Measurements from ENCODE around the gene PNMA6F.

PNMA6F gene

GRCh38 chrX:153317306-153317705 is 4.3 kb downstream of the PNMA6F start:
- no peak overlapping the region for H3K4me3 ChIP-seq (ENCODE audit: low read depth, low read length)
- peaks cover 5% of the 10 kb centered on the region; the same call in 1 of the 2 replicates for H3K9me3 ChIP-seq (ENCODE audit: control insufficient read depth, insufficient read depth, low read depth, low read length)
- H3K27ac ChIP-seq (ENCODE audit: low read depth, low read length) = no peak overlapping the region
- H3K36me3 ChIP-seq (ENCODE audit: control insufficient read depth, insufficient read depth, low read length) = no peaks in the 10 kb centered on the region
- H3K9ac ChIP-seq (ENCODE audit: low read length) = no peak overlapping the region
- peaks cover 24% of the 10 kb centered on the region for H3K27me3 ChIP-seq (ENCODE audit: control insufficient read depth, insufficient read depth, low read length)
- H3K4me1 ChIP-seq (ENCODE audit: control insufficient read depth, insufficient read depth, low read length) = no peaks in the 10 kb centered on the region; the same call in 1 of the 2 replicates

- H3K27ac ChIP-seq (ENCODE audit: low read depth, low read length) = no peak overlapping the region
- no peaks in the 10 kb centered on the region for H3K4me1 ChIP-seq (ENCODE audit: control insufficient read depth, insufficient read depth, low read length)
- no peak overlapping the region for H3K9ac ChIP-seq (ENCODE audit: low read length)
- no peak overlapping the region for H3K4me3 ChIP-seq (ENCODE audit: low read depth, low read length)
- H3K36me3 ChIP-seq (ENCODE audit: control insufficient read depth, insufficient read depth, low read length) = no peaks in the 10 kb centered on the region
- H3K27me3 ChIP-seq (ENCODE audit: control insufficient read depth, insufficient read depth, low read length) = no peaks in the 10 kb centered on the region; the same call in 1 of the 2 replicates
- H3K9me3 ChIP-seq (ENCODE audit: control insufficient read depth, insufficient read depth, low read depth, low read length) = peaks cover 18% of the 10 kb centered on the region; the same call in 1 of the 2 replicates
Measured at GRCh38 chrX:153312842-153313241, 8.7 kb downstream of the PNMA6F start.

GRCh38 chrX:153312041-153312440 is 9.5 kb downstream of the PNMA6F start:
- no peaks in the 10 kb centered on the region; the same call in 1 of the 2 replicates for H3K27me3 ChIP-seq (ENCODE audit: control insufficient read depth, insufficient read depth, low read length)
- no peak overlapping the region for H3K27ac ChIP-seq (ENCODE audit: low read depth, low read length)
- H3K4me3 ChIP-seq (ENCODE audit: low read depth, low read length) = no peak overlapping the region
- H3K9ac ChIP-seq (ENCODE audit: low read length) = no peak overlapping the region
- peaks cover 24% of the 10 kb centered on the region; the same call in 1 of the 2 replicates for H3K9me3 ChIP-seq (ENCODE audit: control insufficient read depth, insufficient read depth, low read depth, low read length)
- no peaks in the 10 kb centered on the region for H3K4me1 ChIP-seq (ENCODE audit: control insufficient read depth, insufficient read depth, low read length)
- no peaks in the 10 kb centered on the region for H3K36me3 ChIP-seq (ENCODE audit: control insufficient read depth, insufficient read depth, low read length)

GRCh38 chrX:153310901-153311300 is 10.7 kb downstream of the PNMA6F start:
- Histone ChIP-seq H3K9ac (ENCODE audit: low read length) (no peak overlapping the region), H3K27me3 (ENCODE audit: control insufficient read depth, insufficient read depth, low read length) (no peaks in the 10 kb centered on the region; the same call in 1 of the 2 replicates), H3K36me3 (ENCODE audit: control insufficient read depth, insufficient read depth, low read length) (no peaks in the 10 kb centered on the region), H3K4me1 (ENCODE audit: control insufficient read depth, insufficient read depth, low read length) (no peaks in the 10 kb centered on the region), H3K4me3 (ENCODE audit: low read depth, low read length) (no peak overlapping the region), H3K27ac (ENCODE audit: low read depth, low read length) (no peak overlapping the region), H3K9me3 (ENCODE audit: control insufficient read depth, insufficient read depth, low read depth, low read length) (peaks cover 32% of the 10 kb centered on the region; the same call in 1 of the 2 replicates)

- no peak overlapping the region for H3K4me3 ChIP-seq (ENCODE audit: low read depth, low read length)
- H3K27ac ChIP-seq (ENCODE audit: low read depth, low read length) = no peak overlapping the region
- H3K9me3 ChIP-seq (ENCODE audit: control insufficient read depth, insufficient read depth, low read depth, low read length) = peaks cover 34% of the 10 kb centered on the region; the same call in 1 of the 2 replicates
- no peaks in the 10 kb centered on the region for H3K36me3 ChIP-seq (ENCODE audit: control insufficient read depth, insufficient read depth, low read length)
- H3K4me1 ChIP-seq (ENCODE audit: control insufficient read depth, insufficient read depth, low read length) = no peaks in the 10 kb centered on the region
- H3K9ac ChIP-seq (ENCODE audit: low read length) = no peak overlapping the region
- peaks cover 29% of the 10 kb centered on the region; the same call in 1 of the 2 replicates for H3K27me3 ChIP-seq (ENCODE audit: control insufficient read depth, insufficient read depth, low read length)
Measured at GRCh38 chrX:153307276-153308178, 14.0 kb downstream of the PNMA6F start.

GRCh38 chrX:153306527-153307115 is 14.9 kb downstream of the PNMA6F start:
- H3K9ac ChIP-seq (ENCODE audit: low read length) = no peak overlapping the region
- H3K27ac ChIP-seq (ENCODE audit: low read depth, low read length) = no peak overlapping the region
- no peaks in the 10 kb centered on the region for H3K36me3 ChIP-seq (ENCODE audit: control insufficient read depth, insufficient read depth, low read length)
- H3K4me3 ChIP-seq (ENCODE audit: low read depth, low read length) = no peak overlapping the region
- H3K9me3 ChIP-seq (ENCODE audit: control insufficient read depth, insufficient read depth, low read depth, low read length) = peaks cover 27% of the 10 kb centered on the region; the same call in 1 of the 2 replicates
- no peaks in the 10 kb centered on the region for H3K4me1 ChIP-seq (ENCODE audit: control insufficient read depth, insufficient read depth, low read length)
- peaks cover 36% of the 10 kb centered on the region; the same call in 1 of the 2 replicates for H3K27me3 ChIP-seq (ENCODE audit: control insufficient read depth, insufficient read depth, low read length)

- no peak overlapping the region for H3K4me3 ChIP-seq (ENCODE audit: low read depth, low read length)
- H3K9me3 ChIP-seq (ENCODE audit: control insufficient read depth, insufficient read depth, low read depth, low read length) = peaks cover 21% of the 10 kb centered on the region; the same call in 1 of the 2 replicates
- H3K36me3 ChIP-seq (ENCODE audit: control insufficient read depth, insufficient read depth, low read length) = no peaks in the 10 kb centered on the region
- no peak overlapping the region for H3K27ac ChIP-seq (ENCODE audit: low read depth, low read length)
- no peaks in the 10 kb centered on the region for H3K4me1 ChIP-seq (ENCODE audit: control insufficient read depth, insufficient read depth, low read length)
- H3K27me3 ChIP-seq (ENCODE audit: control insufficient read depth, insufficient read depth, low read length) = peaks cover 36% of the 10 kb centered on the region; the same call in 1 of the 2 replicates
- no peak overlapping the region for H3K9ac ChIP-seq (ENCODE audit: low read length)
Measured at GRCh38 chrX:153305972-153306371, 15.6 kb downstream of the PNMA6F start.

GRCh38 chrX:153304988-153305736 is 16.4 kb downstream of the PNMA6F start:
- Histone ChIP-seq H3K4me1 (ENCODE audit: control insufficient read depth, insufficient read depth, low read length) (no peaks in the 10 kb centered on the region), H3K36me3 (ENCODE audit: control insufficient read depth, insufficient read depth, low read length) (no peaks in the 10 kb centered on the region), H3K27ac (ENCODE audit: low read depth, low read length) (no peak overlapping the region), H3K27me3 (ENCODE audit: control insufficient read depth, insufficient read depth, low read length) (peaks cover 36% of the 10 kb centered on the region; the same call in 1 of the 2 replicates), H3K9me3 (ENCODE audit: control insufficient read depth, insufficient read depth, low read depth, low read length) (peaks cover 20% of the 10 kb centered on the region; the same call in 1 of the 2 replicates), H3K4me3 (ENCODE audit: low read depth, low read length) (no peak overlapping the region), H3K9ac (ENCODE audit: low read length) (no peak overlapping the region)

GRCh38 chrX:153303276-153304262 is 18.0 kb downstream of the PNMA6F start:
- no peak overlapping the region for H3K4me3 ChIP-seq (ENCODE audit: low read depth, low read length)
- no peaks in the 10 kb centered on the region for H3K36me3 ChIP-seq (ENCODE audit: control insufficient read depth, insufficient read depth, low read length)
- no peak overlapping the region for H3K9ac ChIP-seq (ENCODE audit: low read length)
- no peaks in the 10 kb centered on the region for H3K4me1 ChIP-seq (ENCODE audit: control insufficient read depth, insufficient read depth, low read length)
- H3K9me3 ChIP-seq (ENCODE audit: control insufficient read depth, insufficient read depth, low read depth, low read length) = peaks cover 17% of the 10 kb centered on the region; the same call in 1 of the 2 replicates
- no peak overlapping the region for H3K27ac ChIP-seq (ENCODE audit: low read depth, low read length)
- H3K27me3 ChIP-seq (ENCODE audit: control insufficient read depth, insufficient read depth, low read length) = peaks cover 39% of the 10 kb centered on the region; the same call in 1 of the 2 replicates

- Histone ChIP-seq H3K27me3 (ENCODE audit: control insufficient read depth, insufficient read depth, low read length) (peaks cover 39% of the 10 kb centered on the region; the same call in 1 of the 2 replicates), H3K9me3 (ENCODE audit: control insufficient read depth, insufficient read depth, low read depth, low read length) (peaks cover 17% of the 10 kb centered on the region; the same call in 1 of the 2 replicates), H3K4me1 (ENCODE audit: control insufficient read depth, insufficient read depth, low read length) (no peaks in the 10 kb centered on the region), H3K27ac (ENCODE audit: low read depth, low read length) (no peak overlapping the region), H3K9ac (ENCODE audit: low read length) (no peak overlapping the region), H3K4me3 (ENCODE audit: low read depth, low read length) (no peak overlapping the region), H3K36me3 (ENCODE audit: control insufficient read depth, insufficient read depth, low read length) (no peaks in the 10 kb centered on the region)
Measured at GRCh38 chrX:153302796-153303195, 18.8 kb downstream of the PNMA6F start.

Measured in HUES6 (cell line).